HPDE6-E6E7 (cell line): ENCODE measurements around the gene FIBCD1.

ENCODE experiments used
- DNase-seq: peaks from one replicate; pipeline ENCODE4 v3.0.0; 2011; ENCODE audit warnings: missing footprints; ENCODE audit errors: extremely low spot score

The FIBCD1 gene

GRCh38 chr9:130895038-130895437 lies 44.0 kb downstream of the FIBCD1 start:
- no peak for DNase-seq

- DNase-seq, result no peak
Measured at GRCh38 chr9:130894546-130894945, 44.5 kb downstream of the FIBCD1 start.

DNA sequence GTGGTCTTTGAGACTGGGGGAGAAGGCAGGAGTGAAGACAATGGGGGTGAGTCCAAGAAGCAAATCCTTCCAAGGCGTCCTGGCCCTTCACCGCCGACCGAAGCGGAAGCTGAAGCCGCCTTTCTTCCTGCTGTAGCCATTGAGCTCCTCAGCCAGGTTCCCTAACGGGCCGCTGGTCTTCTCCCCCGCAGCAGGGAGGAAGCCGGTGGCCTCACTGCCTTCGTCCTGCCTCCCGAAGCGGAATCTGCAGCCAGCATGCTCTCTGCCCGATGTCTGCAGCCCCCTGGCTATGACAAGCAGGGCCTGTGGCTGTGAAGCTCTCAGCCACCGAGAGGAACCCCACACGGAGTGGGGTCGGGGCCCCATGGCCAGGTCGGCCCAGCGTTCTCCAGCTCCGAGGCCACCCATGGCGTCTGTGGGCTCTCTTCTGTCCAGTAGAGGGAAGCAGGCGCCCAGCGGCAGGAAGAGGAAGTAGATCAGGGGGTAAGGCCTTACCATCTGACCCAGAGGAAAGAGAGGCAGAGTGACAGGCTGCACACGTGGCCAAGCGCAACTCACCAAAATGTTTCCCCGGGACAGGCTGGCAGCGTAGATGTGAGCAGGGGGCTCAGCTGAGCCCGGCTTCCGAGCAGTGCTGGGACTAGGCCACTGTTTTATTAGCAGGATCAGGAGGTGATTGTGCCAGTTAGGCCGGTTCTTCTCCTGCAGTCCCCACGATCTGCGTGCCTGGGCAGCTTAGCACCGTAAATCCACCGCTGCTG lies 45.5 kb downstream of the FIBCD1 start:
- no peak for DNase-seq

DNA sequence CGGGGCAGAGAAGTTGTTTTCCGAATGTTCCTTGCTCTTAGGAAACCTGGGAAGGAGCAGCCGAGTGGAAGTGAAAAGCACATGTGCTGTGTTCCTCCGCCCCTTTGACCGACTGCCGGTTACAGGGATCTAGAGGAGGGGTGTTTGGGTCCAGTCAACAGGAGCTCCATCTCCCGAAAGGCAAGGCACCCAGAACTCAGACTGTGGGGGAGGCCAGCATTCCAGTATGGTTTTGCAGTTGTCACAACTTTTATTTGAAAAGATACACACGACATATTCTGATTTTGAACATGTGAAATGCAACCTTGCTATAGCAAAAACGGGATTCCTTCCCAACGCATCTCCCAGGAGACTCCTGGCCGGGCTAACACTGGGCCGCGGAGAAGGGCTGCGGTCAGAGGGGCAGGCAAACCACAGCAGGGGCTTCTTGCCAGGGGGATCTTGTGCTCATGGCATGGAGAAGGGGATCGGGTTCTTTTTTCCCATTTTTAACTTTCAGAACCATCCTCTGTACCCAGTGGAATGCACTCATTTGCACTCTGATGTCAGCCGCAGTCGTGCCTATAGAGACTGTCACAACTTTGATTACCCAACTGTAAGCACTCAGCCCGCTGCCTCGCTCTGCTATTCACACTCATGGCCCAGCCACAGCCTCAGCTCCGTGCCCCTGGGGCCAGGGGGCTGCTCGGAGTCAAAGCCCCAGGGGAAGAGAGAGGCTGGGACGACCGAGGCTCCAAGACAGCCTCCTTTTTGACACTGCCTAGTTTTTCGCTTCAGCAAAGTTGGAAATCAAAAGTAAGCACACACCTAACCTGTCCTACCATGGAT lies 46.4 kb downstream of the FIBCD1 start:
- DNase-seq, result no peak

GRCh38 chr9:130891688-130892476 lies 47.2 kb downstream of the FIBCD1 start:
- no peak for DNase-seq

DNA sequence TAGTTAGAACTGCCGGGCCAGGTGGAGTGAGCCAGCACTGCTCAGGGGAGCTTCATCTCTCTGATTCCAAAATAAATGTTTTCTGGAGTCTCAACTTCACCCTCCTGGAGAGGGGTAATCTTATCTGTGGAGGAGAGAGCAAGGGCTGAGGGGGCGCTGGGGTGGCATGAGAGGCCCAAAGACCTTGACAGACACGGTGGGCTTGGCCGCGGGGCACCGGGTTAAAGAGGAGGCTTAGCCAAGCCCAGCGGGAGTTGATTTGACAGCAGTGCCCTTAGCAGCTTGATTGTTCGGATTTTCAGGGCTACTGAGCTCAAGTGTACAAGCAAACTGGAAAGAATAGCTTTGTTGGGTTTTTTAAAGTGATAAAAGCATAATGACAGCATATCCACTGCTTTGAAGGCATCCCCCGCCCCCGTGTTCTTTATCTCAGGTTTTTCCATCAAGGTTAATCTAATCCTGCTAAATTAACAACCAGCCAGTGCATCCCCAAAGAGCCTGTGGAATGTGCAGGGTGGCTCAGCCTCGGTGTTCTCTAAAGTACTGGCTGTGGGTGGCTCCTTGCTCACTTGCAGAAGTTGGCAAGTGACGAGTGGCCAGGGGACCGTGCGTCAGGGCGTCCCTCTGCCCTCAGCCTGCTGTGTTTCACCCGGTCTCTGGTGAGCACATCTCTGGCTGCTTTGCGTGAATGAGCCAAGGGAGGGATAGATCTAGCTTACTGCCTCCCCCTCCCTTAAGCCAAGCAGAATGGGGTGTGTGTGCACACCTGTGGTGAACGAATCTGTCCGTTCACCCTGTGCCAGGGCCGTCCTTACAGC lies 48.0 kb downstream of the FIBCD1 start:
- DNase-seq, result no peak

GRCh38 chr9:130890124-130890523 lies 48.9 kb downstream of the FIBCD1 start:
- DNase-seq, result no peak

DNA sequence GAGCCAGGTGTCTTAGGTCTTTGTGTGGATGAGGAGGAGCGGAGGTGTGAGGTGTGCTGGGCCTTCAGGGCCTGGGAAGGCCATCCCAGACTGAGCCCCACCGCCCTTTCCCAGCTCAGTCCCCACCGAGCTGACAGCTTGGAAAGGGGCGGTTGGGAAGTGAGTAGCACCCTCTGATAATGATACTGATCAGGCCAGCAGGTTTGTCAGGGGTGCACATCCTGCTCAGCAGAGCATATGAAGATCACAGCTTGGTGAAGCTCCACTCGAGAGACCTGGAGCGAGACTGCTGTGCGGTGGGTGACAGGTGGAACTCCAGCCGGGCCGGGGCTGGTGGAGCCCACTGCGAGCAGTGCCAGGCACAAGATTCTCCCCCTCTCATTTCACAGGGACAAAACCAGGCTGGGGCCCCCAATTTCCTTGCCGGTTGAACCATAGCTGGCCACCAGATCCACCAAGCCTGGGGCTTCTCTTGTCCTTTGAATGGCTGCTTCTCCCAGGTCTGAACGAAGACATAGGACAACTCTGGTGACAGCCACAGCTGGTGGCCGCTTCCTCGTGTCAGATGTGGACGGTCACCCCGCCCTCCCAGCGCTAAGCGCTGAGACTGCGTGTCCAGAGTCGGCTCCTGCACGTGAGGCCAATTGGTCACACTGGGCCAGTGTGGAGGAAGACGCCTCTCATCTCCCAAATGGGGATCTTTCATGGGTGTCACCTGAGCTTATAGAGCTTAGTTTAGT lies 50.7 kb downstream of the FIBCD1 start:
- DNase-seq, result no peak

DNA sequence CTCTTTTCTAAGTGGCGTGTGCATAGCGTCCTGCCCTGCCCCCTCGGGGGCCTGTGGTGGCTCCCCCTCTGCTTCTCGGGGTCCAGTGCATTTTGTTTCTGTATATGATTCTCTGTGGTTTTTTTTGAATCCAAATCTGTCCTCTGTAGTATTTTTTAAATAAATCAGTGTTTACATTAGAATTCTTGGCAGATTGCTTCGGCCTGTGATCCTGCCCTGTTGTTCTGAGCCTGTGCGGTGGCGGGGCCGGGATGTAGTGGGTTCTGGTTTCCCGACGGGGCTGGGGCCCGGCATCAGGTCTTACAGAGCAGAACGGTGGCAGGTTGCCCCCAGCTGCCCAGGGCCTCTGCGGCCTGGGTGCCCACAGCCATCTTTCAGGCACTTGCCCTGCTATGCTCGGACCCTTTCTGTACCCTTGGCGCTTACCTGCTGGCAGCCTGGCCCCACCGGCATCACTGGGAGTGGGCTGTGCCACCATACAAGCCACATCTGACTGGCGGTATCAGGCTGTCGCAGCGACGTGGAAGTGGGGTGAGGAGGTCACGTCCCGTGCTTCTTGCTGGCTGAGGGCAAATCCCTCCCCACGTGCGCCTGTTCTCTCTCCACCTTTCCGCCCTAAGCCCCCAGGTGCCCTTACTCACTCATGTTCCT lies 51.4 kb downstream of the FIBCD1 start:
- DNase-seq, result no peak

- DNase-seq, result no peak
Measured at GRCh38 chr9:130886981-130887380, 52.1 kb downstream of the FIBCD1 start.

DNA sequence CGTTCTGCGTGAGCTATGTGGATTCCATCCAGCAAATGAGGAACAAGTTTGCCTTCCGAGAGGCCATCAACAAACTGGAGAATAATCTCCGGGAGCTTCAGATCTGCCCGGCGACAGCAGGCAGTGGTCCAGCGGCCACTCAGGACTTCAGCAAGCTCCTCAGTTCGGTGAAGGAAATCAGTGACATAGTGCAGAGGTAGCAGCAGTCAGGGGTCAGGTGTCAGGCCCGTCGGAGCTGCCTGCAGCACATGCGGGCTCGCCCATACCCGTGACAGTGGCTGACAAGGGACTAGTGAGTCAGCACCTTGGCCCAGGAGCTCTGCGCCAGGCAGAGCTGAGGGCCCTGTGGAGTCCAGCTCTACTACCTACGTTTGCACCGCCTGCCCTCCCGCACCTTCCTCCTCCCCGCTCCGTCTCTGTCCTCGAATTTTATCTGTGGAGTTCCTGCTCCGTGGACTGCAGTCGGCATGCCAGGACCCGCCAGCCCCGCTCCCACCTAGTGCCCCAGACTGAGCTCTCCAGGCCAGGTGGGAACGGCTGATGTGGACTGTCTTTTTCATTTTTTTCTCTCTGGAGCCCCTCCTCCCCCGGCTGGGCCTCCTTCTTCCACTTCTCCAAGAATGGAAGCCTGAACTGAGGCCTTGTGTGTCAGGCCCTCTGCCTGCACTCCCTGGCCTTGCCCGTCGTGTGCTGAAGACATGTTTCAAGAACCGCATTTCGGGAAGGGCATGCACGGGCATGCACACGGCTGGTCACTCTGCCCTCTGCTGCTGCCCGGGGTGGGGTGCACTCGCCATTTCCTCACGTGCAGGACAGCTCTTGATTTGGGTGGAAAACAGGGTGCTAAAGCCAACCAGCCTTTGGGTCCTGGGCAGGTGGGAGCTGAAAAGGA lies 53.3 kb downstream of the FIBCD1 start:
- peak; percentile 10 for DNase-seq

- no peak for DNase-seq
Measured at GRCh38 chr9:130884542-130885483, 54.2 kb downstream of the FIBCD1 start.

GRCh38 chr9:130884111-130884531 lies 54.9 kb downstream of the FIBCD1 start:
- DNase-seq, result no peak

DNA sequence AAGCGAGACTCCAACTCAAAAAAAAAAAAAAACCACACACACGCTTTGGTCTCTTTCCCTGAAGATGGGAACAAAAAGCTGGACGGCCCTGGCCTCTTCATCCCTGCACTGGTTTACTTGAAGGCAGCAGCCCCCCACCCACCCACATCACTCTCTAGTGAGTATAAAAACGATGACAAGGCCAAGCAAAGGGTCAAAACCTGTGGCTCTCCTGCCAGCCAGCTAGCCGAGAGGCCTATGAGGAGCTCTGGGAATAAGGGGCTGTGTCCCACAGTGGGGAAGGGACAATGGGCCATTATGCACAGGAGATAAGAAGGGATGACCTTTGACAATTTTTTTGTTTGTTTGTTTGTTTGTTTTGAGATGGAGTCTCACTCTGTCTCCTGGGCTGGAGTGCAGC lies 55.6 kb downstream of the FIBCD1 start:
- DNase-seq, result no peak

DNA sequence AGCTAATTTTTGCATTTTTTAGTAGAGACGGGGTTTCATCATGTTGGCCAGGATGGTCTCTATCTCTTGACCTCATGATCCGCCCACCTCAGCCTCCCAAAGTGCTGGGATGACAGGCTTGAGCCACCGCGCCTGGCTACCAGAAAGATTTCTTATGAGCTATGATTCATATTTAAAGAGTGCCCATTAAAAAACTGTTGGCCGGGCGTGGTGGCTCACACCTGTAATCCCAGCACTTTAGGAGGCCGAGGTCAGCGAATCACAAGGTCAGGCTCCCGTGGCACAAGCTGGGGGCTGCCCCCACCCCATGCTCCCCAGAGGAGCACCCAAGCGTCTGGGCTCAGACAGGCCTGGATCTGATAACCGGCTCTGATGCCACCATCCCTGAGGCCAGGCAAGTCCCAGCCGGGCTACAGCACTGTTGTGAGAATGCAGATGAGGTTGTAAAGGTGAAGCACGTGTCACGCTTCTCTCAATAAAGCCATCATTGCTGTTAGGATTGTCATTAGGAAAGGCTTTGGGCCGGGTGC lies 56.3 kb downstream of the FIBCD1 start:
- no peak for DNase-seq

GRCh38 chr9:130881516-130881915 lies 57.5 kb downstream of the FIBCD1 start:
- no peak for DNase-seq

DNA sequence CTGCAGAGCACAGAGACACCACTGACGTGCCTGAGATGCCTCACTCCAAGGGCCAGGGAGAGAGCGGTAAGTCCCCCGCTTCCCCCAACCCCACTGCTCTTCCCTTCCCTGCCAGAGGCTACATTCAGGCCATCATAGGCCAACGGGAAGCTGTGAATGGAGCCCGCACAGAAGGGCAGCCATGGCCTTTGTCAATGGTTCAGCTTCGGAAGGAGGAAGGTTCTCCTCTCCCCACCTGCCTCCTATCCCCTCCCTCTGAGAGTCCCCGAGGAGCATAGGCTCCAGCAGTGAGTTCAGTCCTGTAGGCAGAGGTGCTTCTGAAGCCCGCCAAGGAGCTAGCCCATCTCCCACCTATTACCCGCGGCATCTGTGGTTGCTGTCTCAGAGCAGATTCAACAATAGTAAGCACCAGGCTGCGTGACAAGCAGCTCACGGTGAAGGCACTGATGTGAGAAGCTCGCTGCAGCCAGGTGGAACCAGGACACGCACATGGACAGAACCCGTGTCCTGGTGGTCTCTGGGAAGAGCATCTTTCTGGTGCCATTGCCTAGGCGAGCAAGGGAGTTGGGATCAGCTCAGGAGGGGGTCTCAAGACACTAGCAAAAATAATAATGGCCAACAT lies 58.3 kb downstream of the FIBCD1 start:
- DNase-seq, result no peak
